VCaP (cell line): Measurements from ENCODE around the gene PVALB.

Source experiments
- H3K27ac ChIP-seq: fragments of 450-650 bp; 2 replicates; pipeline ENCODE4 v1.5.1; 2017
- CTCF ChIP-seq: fragments of 450-650 bp; conservative IDR thresholded peaks from 2 replicates; pipeline ENCODE4 v1.5.1; 2017; ENCODE audit warnings: mild to moderate bottlenecking, moderate library complexity

PVALB gene

GRCh38 chr22:36830601-36831000, 13.8 kb upstream of the PVALB start:
- no peak overlapping the region for H3K27ac ChIP-seq
- TF ChIP-seq CTCF: no peak

GRCh38 chr22:36829370-36830002, 12.7 kb upstream of the PVALB start:
- H3K27ac ChIP-seq: no peak overlapping the region
- TF ChIP-seq CTCF: no peak

GRCh38 chr22:36828815-36829214, 12.0 kb upstream of the PVALB start:
- TF ChIP-seq CTCF: no peak
- no peak overlapping the region for H3K27ac ChIP-seq

- no peak overlapping the region for H3K27ac ChIP-seq
- no peak for TF ChIP-seq CTCF
Measured at GRCh38 chr22:36826262-36826661, 9.4 kb upstream of the PVALB start.

GRCh38 chr22:36824655-36825054, 7.8 kb upstream of the PVALB start:
- no peak for TF ChIP-seq CTCF
- H3K27ac ChIP-seq: no peak overlapping the region

- no peak for TF ChIP-seq CTCF
- no peak overlapping the region for H3K27ac ChIP-seq
Measured at GRCh38 chr22:36823186-36823839, 6.5 kb upstream of the PVALB start.

GRCh38 chr22:36822581-36822980, 5.7 kb upstream of the PVALB start:
- no peak overlapping the region for H3K27ac ChIP-seq
- TF ChIP-seq CTCF: no peak
